Measurements from ENCODE around the gene TULP1. TPM values are rescaled to one million over a fixed set of nuclear protein-coding genes. Genes with fewer than 3 reads are reported as not detected.

The TULP1 gene
- total and polyA plus RNA-seq, 2 of the 4 experiments (the other 2 are of a cell fraction): not detected

DNA sequence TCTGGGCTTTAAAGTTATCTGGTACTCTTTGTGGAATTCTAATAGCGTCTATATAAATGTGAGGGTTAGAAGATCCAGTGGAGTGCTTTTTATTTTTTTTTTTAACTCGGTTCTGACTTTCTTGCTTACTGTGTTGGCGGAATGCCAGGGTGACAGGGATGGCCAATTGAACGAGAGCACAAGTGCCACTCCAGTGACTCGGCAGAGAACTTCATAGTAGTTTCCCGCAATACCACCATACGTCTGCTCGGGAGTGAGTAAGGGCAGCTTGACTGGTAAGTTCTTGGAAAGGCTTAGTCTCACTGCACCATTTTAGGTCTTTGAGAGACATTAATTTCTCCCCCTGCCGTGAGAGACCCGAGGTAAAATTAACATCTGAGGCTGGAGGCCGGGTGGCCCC, 49.4 kb upstream of the TULP1 start:
- peaks cover 48% of the 10 kb centered on the region for H3K27me3 ChIP-seq (ENCODE audit: control insufficient read depth, insufficient read depth, low read length)
- no peaks in the 10 kb centered on the region for H4K20me1 ChIP-seq (ENCODE audit: insufficient read depth, low read length)
- H2BK120ac ChIP-seq (ENCODE audit: low read depth, low read length): no peak overlapping the region
- H3K9me1 ChIP-seq (ENCODE audit: insufficient read depth, low read length): no peaks in the 10 kb centered on the region
- peaks cover 7% of the 10 kb centered on the region for H3K9me3 ChIP-seq (ENCODE audit: control insufficient read depth, insufficient read depth, low read length)
- H3K56ac ChIP-seq (ENCODE audit: extremely low read depth, insufficient read depth, low read length): no peak overlapping the region
- no peak overlapping the region for H2AK9ac ChIP-seq (replicated peaks; ENCODE audit: low read depth, low read length, poor library complexity)
- TF ChIP-seq SMC3 (IDR thresholded peaks at IDR 0.05; ENCODE audit: low read depth, low read length): no peak
- no peak for TF ChIP-seq ELK1 (IDR thresholded peaks at IDR 0.05; ENCODE audit: borderline replicate concordance, low read depth, low read length)
- no peak for TF ChIP-seq MAFK (IDR thresholded peaks at IDR 0.05; ENCODE audit: low read depth, low read length)
- TF ChIP-seq, protein P1, sequence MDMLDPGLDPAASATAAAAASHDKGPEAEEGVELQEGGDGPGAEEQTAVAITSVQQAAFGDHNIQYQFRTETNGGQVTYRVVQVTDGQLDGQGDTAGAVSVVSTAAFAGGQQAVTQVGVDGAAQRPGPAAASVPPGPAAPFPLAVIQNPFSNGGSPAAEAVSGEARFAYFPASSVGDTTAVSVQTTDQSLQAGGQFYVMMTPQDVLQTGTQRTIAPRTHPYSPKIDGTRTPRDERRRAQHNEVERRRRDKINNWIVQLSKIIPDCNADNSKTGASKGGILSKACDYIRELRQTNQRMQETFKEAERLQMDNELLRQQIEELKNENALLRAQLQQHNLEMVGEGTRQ (IDR thresholded peaks at IDR 0.05; ENCODE audit: low read depth, low read length): no peak
- no peak for TF ChIP-seq MAZ (IDR thresholded peaks at IDR 0.05; ENCODE audit: borderline replicate concordance, low read depth, low read length)
- no peak for TF ChIP-seq RAD21 (IDR thresholded peaks at IDR 0.05; ENCODE audit: low read length)
- no peak for TF ChIP-seq POLR2A (IDR thresholded peaks at IDR 0.05; ENCODE audit: low read depth, low read length)
- no peak for TF ChIP-seq RCOR1 (IDR thresholded peaks at IDR 0.05; ENCODE audit: insufficient replicate concordance, low read length)
- H2AK5ac ChIP-seq (ENCODE audit: low read depth, low read length): no peak overlapping the region
- dilution Hi-C loops (cut with HindIII; ENCODE audit: low sequenced_read_pairs, unreplicated experiment): no loop called here
- H3K4me2 ChIP-seq (ENCODE audit: low read depth, low read length): no peak overlapping the region
- DNase-seq (peak; percentile 26), ATAC-seq (ENCODE audit: low read depth) (no peak)
- H4K8ac ChIP-seq (ENCODE audit: low read depth in 2 of 2, low read length in 2 of 2): no peak overlapping the region
- H4K91ac ChIP-seq (ENCODE audit: insufficient read depth, low read depth, low read length): no peak overlapping the region
- intact Hi-C loops (cut with micrococcal nuclease): no loop called here
- ChIA-PET POLR2A (ENCODE audit: unreplicated experiment) (no interaction called here), CTCF (interaction anchor here (0.6 kb wide), 1 partner anchor 21 kb away, joined by 3 read pairs; no protein-coding TSS in a partner anchor)
- H2BK5ac ChIP-seq (ENCODE audit: low read depth, low read length, poor library complexity, severe bottlenecking): no peak overlapping the region
- H3K4me3 ChIP-seq (ENCODE audit: insufficient read depth, low read depth, low read length): no peak overlapping the region
- in situ Hi-C loops (cut with MboI; ENCODE audit: low sequenced_read_pairs): no loop called here
- no peak overlapping the region for H3K23ac ChIP-seq (ENCODE audit: low read depth, low read length)
- no TSS peak for BruUV-seq (replicated peaks)
- 40% methylated on average over 4 of the region's 11 CpGs; no CpG with 5 or more reads in 1 of the 2 experiments for WGBS, 2 experiments (ENCODE audit: extremely low coverage in 2 of 2, insufficient read length in 1 of 2)
- no peak overlapping the region for H3K9ac ChIP-seq (ENCODE audit: low read depth, low read length)
- H2AFZ ChIP-seq (replicated peaks; ENCODE audit: low read length, poor library complexity): no peak overlapping the region
- H2BK15ac ChIP-seq (ENCODE audit: low read depth, low read length): no peak overlapping the region
- H4K5ac ChIP-seq (ENCODE audit: low read depth, low read length): no peak overlapping the region
- no peak overlapping the region for H3K18ac ChIP-seq (ENCODE audit: low read depth, low read length)
- no peak overlapping the region for H2BK20ac ChIP-seq (ENCODE audit: low read depth, low read length)
- no peak overlapping the region for H3K4ac ChIP-seq (ENCODE audit: low read depth, low read length)
- H3K36me3 ChIP-seq (ENCODE audit: control insufficient read depth, insufficient read depth, low read length): no peaks in the 10 kb centered on the region
- no peak overlapping the region for H3K27ac ChIP-seq (ENCODE audit: insufficient read depth, low read length)
- H3K79me1 ChIP-seq (ENCODE audit: low read depth in 1 of 2, low read length in 2 of 2): no peaks in the 10 kb centered on the region
- H3K4me1 ChIP-seq (ENCODE audit: control insufficient read depth, insufficient read depth, low read length): no peaks in the 10 kb centered on the region
- no peak overlapping the region for H3K14ac ChIP-seq (replicated peaks; ENCODE audit: low read depth, low read length)

Data from IMR-90 (cell line).